Coronary artery (tissue), 2 donors: ENCODE results near the gene HAUS2.

Experiments used
- DNase-seq: peaks from one replicate; pipeline ENCODE4 v3.0.0-alpha.2; 2017; ENCODE audit warnings: low spot score
- H3K27ac ChIP-seq, 2 donors: fragments of 200-600 bp; sonication (generic); one replicate each; pipeline ENCODE4 v1.5.1; 2016 to 2019
- H3K4me3 ChIP-seq: fragments of 200-600 bp; sonication (generic); 2 replicates; pipeline ENCODE4 v1.5.1; 2016; ENCODE audit warnings: mild to moderate bottlenecking, moderate library complexity
- CTCF ChIP-seq: fragments of 200-600 bp; sonication (generic); IDR thresholded peaks from one replicate; pipeline ENCODE4 v1.5.1; 2019; ENCODE audit warnings: antibody characterized with exemption

Gene HAUS2

DNA sequence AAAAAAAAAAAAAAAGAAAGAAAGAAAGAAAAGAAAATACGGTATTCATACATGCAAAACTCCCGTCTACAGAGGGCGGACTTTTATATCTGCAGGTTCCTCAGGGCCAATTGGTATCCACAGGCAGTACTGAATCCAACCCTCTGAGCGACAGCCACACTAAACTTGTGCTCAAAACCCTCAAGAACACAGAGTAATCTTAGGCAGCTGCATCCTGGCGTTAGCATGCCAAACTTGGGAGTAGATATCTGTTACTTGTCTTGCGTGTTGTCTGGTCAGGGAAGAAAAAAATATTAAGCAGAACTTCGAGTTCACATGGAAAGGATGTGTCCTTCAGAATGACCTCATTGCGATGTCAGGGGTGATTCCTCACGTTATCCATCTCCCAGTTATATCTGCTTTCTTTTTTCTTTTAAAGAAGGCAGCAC, 40.4 kb upstream of the HAUS2 start:
- DNase-seq, result no peak
- no peak for TF ChIP-seq CTCF
- no peak overlapping the region for H3K27ac ChIP-seq
- H3K4me3 ChIP-seq, result no peak overlapping the region

DNA sequence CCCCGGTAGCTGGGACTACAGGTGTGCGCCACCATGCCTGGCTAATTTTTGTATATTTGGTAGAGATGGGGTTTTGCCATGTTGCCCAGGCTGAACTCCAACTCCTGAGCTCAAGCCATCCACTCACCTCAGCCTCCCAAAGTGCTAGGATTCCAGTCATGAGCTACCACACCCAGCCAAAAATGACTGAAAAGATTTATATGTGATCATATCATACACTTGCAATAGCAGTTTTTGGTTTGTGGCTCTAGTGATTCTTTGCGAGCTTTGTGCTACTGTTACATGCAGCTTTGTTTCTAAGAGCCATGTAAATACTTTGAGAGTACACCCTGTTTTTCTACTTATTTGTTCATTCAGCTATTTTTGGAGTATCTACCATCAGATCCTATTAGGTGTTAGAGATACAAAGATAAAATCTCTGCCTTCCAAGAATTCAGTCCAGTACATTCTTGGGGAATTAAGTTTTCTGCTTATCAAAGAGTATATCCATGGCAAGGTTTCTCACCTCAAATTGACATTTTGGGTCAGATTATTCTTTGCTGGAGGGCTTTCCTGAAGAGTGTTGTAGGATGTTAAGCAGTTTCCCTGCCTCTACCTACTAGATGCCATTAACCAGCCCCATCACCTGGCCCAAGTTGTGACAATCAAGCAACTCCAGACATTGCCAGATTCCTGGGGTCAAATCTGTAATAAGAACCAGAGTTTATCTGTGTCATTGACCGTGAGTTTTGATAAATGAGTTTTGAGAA, 38.2 kb upstream of the HAUS2 start:
- peak overlapping the region; percentile 47 for H3K4me3 ChIP-seq
- no peak for DNase-seq
- no peak for TF ChIP-seq CTCF
- H3K27ac ChIP-seq, result peak overlapping the region; percentile 50 to 75

- Histone ChIP-seq H3K4me3 (peak overlapping the region; percentile 47), H3K27ac (peak overlapping the region; percentile 50 to 75)
- DNase-seq, result no peak
- no peak for TF ChIP-seq CTCF
Observed at GRCh38 chr15:42511007-42511391, 37.6 kb upstream of the HAUS2 start.

DNA sequence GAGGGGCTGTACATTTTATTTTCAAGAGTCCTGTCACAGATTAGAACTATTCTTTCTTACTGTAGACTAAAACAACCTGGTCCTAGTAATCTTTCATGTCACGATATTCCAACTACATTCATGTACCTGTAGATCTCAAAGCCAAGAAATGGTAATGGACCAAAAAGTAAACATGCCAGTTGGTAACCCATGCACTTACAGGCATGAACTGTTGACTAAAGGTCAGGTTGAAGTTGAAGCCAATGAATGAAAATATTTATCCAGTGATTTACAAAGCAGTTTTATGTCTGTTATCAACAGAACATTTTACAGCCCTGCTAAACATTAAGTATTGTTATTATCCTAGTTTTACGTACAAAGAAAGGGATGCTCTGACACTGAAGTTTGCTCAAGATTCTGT, 25.3 kb upstream of the HAUS2 start:
- Histone ChIP-seq H3K27ac (no peak overlapping the region), H3K4me3 (no peak overlapping the region)
- DNase-seq, result no peak
- TF ChIP-seq CTCF, result no peak

- Histone ChIP-seq H3K27ac (no peak overlapping the region), H3K4me3 (no peak overlapping the region)
- no peak for DNase-seq
- TF ChIP-seq CTCF, result no peak
Observed at GRCh38 chr15:42528970-42529369, 19.7 kb upstream of the HAUS2 start.

GRCh38 chr15:42533246-42533645, 15.4 kb upstream of the HAUS2 start:
- no peak for TF ChIP-seq CTCF
- Histone ChIP-seq H3K4me3 (no peak overlapping the region), H3K27ac (no peak overlapping the region)
- DNase-seq, result no peak

- H3K27ac ChIP-seq, result no peak overlapping the region
- no peak for DNase-seq
- no peak for TF ChIP-seq CTCF
- H3K4me3 ChIP-seq, result no peak overlapping the region
Observed at GRCh38 chr15:42544853-42545629, 3.6 kb upstream of the HAUS2 start.
